Right lobe of liver (tissue), 6 donors: ENCODE measurements around the gene NEUROG1. TPM values are rescaled to one million over a fixed set of nuclear protein-coding genes. Genes with fewer than 3 reads are reported as not detected.

Experiments used
- ATAC-seq, 4 donors: fragments of 200-7000 bp; cut with Tn5 transposase; one replicate each; pipeline ENCODE4 v1.9.1; 2020; ENCODE audit warnings: mild to moderate bottlenecking in 4 of 4, moderate library complexity in 4 of 4
- DNase-seq, 3 donors: peaks; one replicate each; pipeline ENCODE4 v3.0.0-alpha.2; 2020
- H3K27ac ChIP-seq, 3 donors: fragments of 200-600 bp; one replicate each; pipeline ENCODE4 v1.8.0; 2022
- H3K27me3 ChIP-seq, 2 donors: fragments of 200-600 bp; one replicate each; pipeline ENCODE4 v1.8.0; 2022
- H3K36me3 ChIP-seq, 4 donors: fragments of 200-600 bp; sonication (generic) in 1 of 4; one replicate each; pipeline versions ENCODE4 v1.5.1 to v1.8.0; 2017 to 2022; ENCODE audit warnings: control low read depth in 1 of 4
- H3K4me1 ChIP-seq, 4 donors: fragments of 200-600 bp; sonication (generic) in 1 of 4; one replicate each; pipeline versions ENCODE4 v1.5.1 to v1.8.0; 2017 to 2022; ENCODE audit warnings: control low read depth in 1 of 4
- H3K4me3 ChIP-seq, 3 donors: fragments of 200-600 bp; one replicate each; pipeline ENCODE4 v1.8.0; 2022
- H3K9me3 ChIP-seq, 4 donors: fragments of 200-600 bp; sonication (generic) in 1 of 4; one replicate each; pipeline versions ENCODE4 v1.5.1 to v1.8.0; 2017 to 2022; ENCODE audit warnings: control low read depth in 1 of 4
- POLR2A ChIP-seq: fragments of 450-650 bp; IDR thresholded peaks from one replicate; pipeline ENCODE4 v1.6.1; 2017; ENCODE audit warnings: antibody characterized with exemption, mild to moderate bottlenecking
- WGBS: methylation state at CpG from one replicate; pipeline ENCODE4 v1.1.6; 2018; ENCODE audit warnings: low coverage, low lambda C conversion rate; ENCODE audit not compliant: insufficient coverage; ENCODE audit errors: missing lambda C conversion rate; 5-methylcytosine and 5-hydroxymethylcytosine counted together
- intact Hi-C, 2 donors: fragments of 100-400 bp; cut with DNase I; formaldehyde crosslinking; loops; one replicate each; pipeline versions ENCODE4 v1.11.2 to v1.14.1; 2022
- total RNA-seq, 6 experiments: library from RNA; depleted of rRNA in 2 of 6; stranded (reverse); fragments of >200 nt in 2 of 6; fragmentation: NEBNext Ultra II Directional in 3 of 6; extraction: Animal tissue kit (Norgen Biotek cat#: 25700) in 3 of 6; gene quantifications; one replicate each; pipeline versions ENCODE4 v1.1.0 to v1.2.4, GENCODE V29; 2016 to 2023
- TF ChIP-seq, protein P1 (sequence below), 4 donors: fragments of 200-600 bp in 3 of 4; fragments of 450-650 bp in 1 of 4; IDR thresholded peaks; one replicate each; pipeline versions ENCODE4 v1.5.1 to v1.8.0; 2016 to 2022; ENCODE audit warnings: antibody characterized with exemption in 4 of 4, mild to moderate bottlenecking in 2 of 4
- donor health status: DM: no; HTN: yes; CAD: no.
- donor health status: DM: no; HTN: no; CAD: no.
- donor health status: DM: no; HTN: no; CAD: no.
- donor health status: DM: no; HTN: yes; CAD: no.
- donor health status: DM: no; HTN: yes; CAD: no.

The NEUROG1 gene
- total RNA-seq, 6 experiments from 2014 or later: not detected

DNA sequence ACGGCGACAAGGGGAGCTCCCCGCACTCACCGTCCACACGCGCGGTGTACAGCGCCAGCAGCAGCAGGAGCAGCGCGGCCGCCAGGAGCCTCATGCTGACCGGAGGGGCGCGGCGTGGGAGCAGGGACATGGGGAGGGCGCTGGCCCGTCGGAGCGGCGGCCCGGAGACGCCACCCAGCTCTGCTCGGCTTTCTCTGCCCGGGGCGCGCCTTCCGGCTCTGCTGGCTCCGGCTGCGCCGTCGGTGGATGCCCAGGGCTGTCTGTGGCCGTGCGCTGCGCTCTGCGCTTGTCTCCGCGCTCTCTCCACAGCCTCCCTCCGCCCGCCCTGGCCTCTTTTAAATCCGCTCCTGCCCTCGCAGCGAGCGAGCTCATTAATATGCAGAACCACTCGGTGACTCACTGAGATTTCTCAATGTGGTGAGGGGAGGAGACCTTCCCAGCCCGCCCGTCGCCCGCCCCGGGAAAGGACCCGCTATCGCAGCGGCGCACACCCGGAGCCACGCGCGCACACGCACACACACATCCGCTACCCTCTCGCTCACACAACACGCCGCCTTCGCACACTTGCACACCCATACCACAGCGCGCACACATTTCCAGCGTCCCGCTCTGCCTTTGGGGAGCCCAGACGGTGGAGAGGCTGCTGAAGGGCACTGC, 43.0 kb upstream of the NEUROG1 start, which contains the start of gene CXCL14:
CXCL14 (minus strand) TSS at position 307 of the 657 bp plus-strand sequence; CDS start at position 94, 213 bp downstream.
- H3K36me3 ChIP-seq: no peaks in the 10 kb centered on the region
- H3K4me3 ChIP-seq: peak within 1 kb of the TSS in 2 of 3 donors; percentile 9 to 21
- H3K4me1 ChIP-seq: no peaks in the 10 kb centered on the region
- TF ChIP-seq POLR2A: no peak
- WGBS: 2% methylated on average over 27 of the region's 68 CpGs
- DNase-seq (no peak), ATAC-seq (peak; percentile 4 to 54 (median 28))
- H3K9me3 ChIP-seq: no peaks in the 10 kb centered on the region
- H3K27me3 ChIP-seq: peaks cover 0 to 3% of the 10 kb centered on the region in 2 donors
- intact Hi-C loops: no loop called here
- no peak within 1 kb of the TSS for H3K27ac ChIP-seq

- Histone ChIP-seq H3K36me3 (no peaks in the 10 kb centered on the region), H3K9me3 (no peaks in the 10 kb centered on the region), H3K4me1 (no peaks in the 10 kb centered on the region), H3K27ac (no peak overlapping the region), H3K27me3 (peaks cover 0 to 3% of the 10 kb centered on the region in 2 donors), H3K4me3 (peak overlapping the region in 2 of 3 donors; percentile 9 to 21)
- 2% methylated on average over 17 of the region's 21 CpGs for WGBS
- TF ChIP-seq, protein P1, sequence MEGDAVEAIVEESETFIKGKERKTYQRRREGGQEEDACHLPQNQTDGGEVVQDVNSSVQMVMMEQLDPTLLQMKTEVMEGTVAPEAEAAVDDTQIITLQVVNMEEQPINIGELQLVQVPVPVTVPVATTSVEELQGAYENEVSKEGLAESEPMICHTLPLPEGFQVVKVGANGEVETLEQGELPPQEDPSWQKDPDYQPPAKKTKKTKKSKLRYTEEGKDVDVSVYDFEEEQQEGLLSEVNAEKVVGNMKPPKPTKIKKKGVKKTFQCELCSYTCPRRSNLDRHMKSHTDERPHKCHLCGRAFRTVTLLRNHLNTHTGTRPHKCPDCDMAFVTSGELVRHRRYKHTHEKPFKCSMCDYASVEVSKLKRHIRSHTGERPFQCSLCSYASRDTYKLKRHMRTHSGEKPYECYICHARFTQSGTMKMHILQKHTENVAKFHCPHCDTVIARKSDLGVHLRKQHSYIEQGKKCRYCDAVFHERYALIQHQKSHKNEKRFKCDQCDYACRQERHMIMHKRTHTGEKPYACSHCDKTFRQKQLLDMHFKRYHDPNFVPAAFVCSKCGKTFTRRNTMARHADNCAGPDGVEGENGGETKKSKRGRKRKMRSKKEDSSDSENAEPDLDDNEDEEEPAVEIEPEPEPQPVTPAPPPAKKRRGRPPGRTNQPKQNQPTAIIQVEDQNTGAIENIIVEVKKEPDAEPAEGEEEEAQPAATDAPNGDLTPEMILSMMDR (IDR thresholded peaks at IDR 0.05): no peak
- TF ChIP-seq POLR2A: no peak
- ATAC-seq (no peak), DNase-seq (no peak)
- intact Hi-C loops: no loop called here
Measured at GRCh38 chr5:135578305-135578684, 42.5 kb upstream of the NEUROG1 start.

GRCh38 chr5:135577421-135577820, 41.7 kb upstream of the NEUROG1 start:
- H3K27ac ChIP-seq: no peak overlapping the region
- no peaks in the 10 kb centered on the region for H3K4me1 ChIP-seq
- H3K36me3 ChIP-seq: no peaks in the 10 kb centered on the region
- WGBS: 33% methylated on average over 6 of the region's 8 CpGs
- intact Hi-C loops: no loop called here
- TF ChIP-seq POLR2A: no peak
- TF ChIP-seq, protein P1 (IDR thresholded peaks at IDR 0.05): no peak
- peaks cover 0 to 3% of the 10 kb centered on the region in 2 donors for H3K27me3 ChIP-seq
- DNase-seq: no peak
- no peak for ATAC-seq
- no peak overlapping the region for H3K4me3 ChIP-seq
- no peaks in the 10 kb centered on the region for H3K9me3 ChIP-seq

GRCh38 chr5:135576075-135576599, 40.4 kb upstream of the NEUROG1 start:
- H3K27me3 ChIP-seq: peaks cover 0 to 3% of the 10 kb centered on the region in 2 donors
- intact Hi-C loops: no loop called here
- H3K4me3 ChIP-seq: no peak overlapping the region
- TF ChIP-seq POLR2A: no peak
- TF ChIP-seq, protein P1 (IDR thresholded peaks at IDR 0.05): no peak
- ATAC-seq (peak in 1 of 4 donors; percentile 24), DNase-seq (no peak)
- no peaks in the 10 kb centered on the region for H3K4me1 ChIP-seq
- 31% methylated on average over 3 of the region's 6 CpGs for WGBS
- no peak overlapping the region for H3K27ac ChIP-seq
- no peaks in the 10 kb centered on the region for H3K9me3 ChIP-seq
- no peaks in the 10 kb centered on the region for H3K36me3 ChIP-seq

- TF ChIP-seq POLR2A: no peak
- TF ChIP-seq, protein P1 (IDR thresholded peaks at IDR 0.05): no peak
- WGBS: 90% methylated on average over 2 of the region's 10 CpGs
- Histone ChIP-seq H3K9me3 (no peaks in the 10 kb centered on the region), H3K36me3 (no peaks in the 10 kb centered on the region), H3K27me3 (peaks cover 0 to 3% of the 10 kb centered on the region in 2 donors), H3K4me3 (no peak overlapping the region), H3K27ac (no peak overlapping the region), H3K4me1 (no peaks in the 10 kb centered on the region)
- ATAC-seq (no peak), DNase-seq (no peak)
- intact Hi-C loops: no loop called here
Measured at GRCh38 chr5:135574493-135574892, 38.7 kb upstream of the NEUROG1 start.
